ELR (cell line): ENCODE results near the gene EIF5AL1.
"Not testable (repeated sequence)": the region's sequence is repeated elsewhere in the genome, so short reads cannot be mapped to it uniquely, and the experiment has no call there.

Source experiments
- DNase-seq: peaks from one replicate; pipeline ENCODE4 v3.0.0-alpha.2; 2015; ENCODE audit warnings: low read depth

EIF5AL1 gene

GRCh38 chr10:79487296-79488194 is 24.8 kb upstream of the EIF5AL1 start:
- peak; percentile 74 for DNase-seq

DNA sequence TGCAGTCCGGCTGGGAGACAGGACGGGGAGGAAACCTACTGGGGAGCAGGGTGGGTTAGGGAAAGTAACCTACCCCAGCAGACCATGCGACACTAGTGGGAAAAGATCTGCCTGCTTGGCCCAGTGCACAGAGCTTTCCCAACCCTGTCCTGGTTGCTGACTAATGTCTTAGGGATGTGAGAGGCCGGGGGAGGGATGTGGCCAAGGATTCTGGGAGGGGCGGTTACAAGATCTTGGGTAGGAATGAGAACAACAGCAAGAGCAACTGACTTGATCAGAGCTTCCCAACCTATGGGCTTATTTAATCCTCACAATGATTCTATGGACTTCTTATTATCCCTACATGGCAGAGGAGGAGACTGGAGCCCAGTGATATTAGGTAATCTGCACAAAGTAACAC is 24.0 kb upstream of the EIF5AL1 start:
- DNase-seq = peak; percentile 93

- DNase-seq = no peak
Observed at GRCh38 chr10:79488870-79489269, 23.5 kb upstream of the EIF5AL1 start.

- DNase-seq = no peak
Observed at GRCh38 chr10:79490400-79491142, 21.8 kb upstream of the EIF5AL1 start.

DNA sequence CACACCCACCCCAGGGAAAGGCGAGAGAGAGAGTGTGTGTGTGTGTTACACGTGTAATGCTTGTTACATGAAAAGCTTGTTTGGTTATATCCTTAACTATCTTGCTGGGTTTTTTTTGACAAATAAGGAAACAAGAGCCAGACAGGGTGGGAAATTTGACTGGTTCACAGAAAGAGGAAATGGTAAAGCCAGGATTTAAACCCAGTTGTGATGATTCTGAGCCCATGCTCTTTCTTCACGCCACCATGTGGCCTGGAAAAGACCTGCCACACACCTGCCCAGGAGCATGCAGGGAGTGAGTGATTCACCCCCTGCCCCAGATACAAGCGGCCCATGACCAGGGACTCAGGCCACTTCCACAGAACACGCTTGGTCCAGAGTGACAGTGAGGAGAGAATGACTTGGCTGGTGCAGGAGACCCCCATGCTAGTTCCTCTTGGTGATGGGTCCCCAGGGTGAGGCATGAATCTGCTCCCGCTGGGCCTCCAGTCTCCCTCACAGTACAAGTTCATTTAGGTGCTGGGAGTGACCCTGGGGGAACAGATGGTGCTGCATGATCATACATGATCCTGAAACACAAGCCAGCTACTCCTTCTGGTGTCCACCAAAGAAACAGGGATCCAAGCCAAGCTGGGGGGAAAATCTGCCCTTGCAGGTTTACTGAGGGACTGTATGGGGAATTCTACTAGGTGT is 21.0 kb upstream of the EIF5AL1 start:
- DNase-seq = no peak

DNA sequence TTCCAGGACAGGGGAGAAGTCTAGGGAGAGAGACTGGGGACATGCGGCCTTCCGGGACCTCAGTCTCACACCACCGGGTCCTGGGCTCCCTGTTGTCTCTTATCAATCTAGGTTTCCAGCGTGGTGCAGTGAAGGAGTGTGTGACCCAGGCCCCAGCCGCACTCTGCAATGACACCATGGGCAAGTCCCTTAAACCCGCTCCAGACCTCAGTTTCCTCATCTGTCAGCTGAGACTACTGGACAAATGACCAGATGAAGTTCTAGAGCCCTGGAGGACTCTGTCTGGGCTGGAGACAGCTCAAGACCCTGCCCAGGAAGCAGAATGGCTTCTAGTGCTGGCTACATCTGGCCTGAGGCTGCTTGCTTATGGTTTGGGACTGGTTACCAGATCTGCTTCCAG is 20.1 kb upstream of the EIF5AL1 start:
- no peak for DNase-seq

- no peak for DNase-seq
Observed at GRCh38 chr10:79492839-79493238, 19.5 kb upstream of the EIF5AL1 start.

- no peak for DNase-seq
Observed at GRCh38 chr10:79493806-79494205, 18.5 kb upstream of the EIF5AL1 start.

DNA sequence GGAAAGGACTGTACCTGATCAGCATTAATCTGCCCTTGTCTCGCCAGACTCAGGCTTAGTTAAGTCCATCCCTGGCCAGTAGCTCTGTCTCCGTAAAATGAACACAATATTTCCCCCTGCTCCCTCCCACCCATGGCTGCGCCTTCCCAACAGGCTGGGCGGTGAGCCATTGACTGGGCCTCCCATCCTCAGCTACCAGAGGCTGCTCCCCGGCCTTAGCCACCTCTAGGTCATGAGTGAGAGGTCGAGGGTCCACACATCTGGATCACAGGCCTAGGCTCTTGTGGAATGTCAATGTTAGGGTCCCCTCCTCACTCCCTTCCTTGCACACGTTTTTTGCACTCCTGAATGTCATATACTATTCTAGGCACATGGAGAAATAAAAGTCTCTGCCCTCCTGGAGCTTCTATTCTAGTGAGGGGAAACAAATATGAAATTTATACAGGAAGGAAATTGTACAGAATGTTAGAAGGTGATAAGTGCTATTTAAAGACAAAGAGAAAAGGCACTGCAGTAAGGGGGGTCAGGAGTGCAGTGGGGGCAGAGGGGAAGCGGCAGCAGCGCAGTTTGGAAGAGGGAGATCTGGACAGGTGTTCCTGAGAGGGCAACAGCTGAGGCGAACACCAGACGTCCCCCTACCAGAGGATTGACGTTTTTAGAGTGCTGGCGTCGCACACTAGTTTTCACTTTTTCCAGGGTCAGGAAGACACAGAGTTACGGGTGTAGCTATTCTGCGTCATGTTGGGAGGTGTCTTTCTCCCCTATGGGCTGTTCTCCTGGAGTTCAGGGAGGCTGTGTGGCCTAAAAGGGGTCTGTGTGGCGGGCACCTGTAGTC is 17.2 kb upstream of the EIF5AL1 start:
- no peak for DNase-seq

GRCh38 chr10:79495791-79496190 is 16.5 kb upstream of the EIF5AL1 start:
- DNase-seq = no peak

DNA sequence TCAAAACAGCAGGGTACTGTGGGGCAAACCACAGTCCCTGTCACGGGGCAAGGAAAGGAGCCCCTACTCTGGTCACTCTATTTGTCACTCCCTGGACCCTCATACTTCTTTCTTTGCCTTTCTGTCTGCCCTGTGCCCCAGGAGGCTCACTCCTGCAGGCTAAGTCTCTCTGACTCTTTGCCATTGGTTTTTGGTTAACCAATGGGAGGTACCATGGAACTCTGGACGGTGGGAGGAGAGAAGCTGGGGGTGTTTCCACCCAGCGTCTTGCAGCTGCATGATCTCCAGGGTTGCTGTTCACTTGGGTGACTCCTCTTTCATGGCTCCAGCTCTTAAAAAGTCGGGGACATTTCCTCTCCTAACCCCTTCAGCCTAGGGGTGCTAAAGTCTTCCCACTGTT is 15.4 kb upstream of the EIF5AL1 start:
- no peak for DNase-seq

DNA sequence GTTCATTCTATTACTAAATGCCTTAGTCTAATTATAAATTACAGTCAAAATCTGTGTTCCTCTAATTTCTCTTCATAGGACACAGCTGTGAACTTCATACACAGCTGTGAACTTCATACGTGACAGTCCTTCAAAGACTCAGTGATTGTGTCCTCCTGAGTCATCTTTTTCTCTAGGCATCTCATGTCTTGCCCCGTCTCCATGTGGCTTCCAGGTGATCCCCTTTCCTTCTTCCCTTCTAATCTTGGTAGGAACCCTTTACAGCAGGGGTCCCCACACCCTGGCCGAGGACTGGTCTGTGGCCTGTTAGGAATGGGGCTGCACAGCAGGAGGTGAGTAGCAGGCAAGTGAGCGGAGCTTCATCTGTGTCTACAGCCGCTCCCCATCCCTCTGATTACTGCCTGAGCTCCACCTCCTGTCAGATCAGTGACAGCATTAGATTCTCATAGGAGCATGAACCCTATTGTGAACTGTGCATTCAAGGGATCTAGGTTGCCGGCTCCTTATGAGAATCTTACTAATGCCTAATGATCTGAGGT is 14.0 kb upstream of the EIF5AL1 start:
- DNase-seq = no peak

DNA sequence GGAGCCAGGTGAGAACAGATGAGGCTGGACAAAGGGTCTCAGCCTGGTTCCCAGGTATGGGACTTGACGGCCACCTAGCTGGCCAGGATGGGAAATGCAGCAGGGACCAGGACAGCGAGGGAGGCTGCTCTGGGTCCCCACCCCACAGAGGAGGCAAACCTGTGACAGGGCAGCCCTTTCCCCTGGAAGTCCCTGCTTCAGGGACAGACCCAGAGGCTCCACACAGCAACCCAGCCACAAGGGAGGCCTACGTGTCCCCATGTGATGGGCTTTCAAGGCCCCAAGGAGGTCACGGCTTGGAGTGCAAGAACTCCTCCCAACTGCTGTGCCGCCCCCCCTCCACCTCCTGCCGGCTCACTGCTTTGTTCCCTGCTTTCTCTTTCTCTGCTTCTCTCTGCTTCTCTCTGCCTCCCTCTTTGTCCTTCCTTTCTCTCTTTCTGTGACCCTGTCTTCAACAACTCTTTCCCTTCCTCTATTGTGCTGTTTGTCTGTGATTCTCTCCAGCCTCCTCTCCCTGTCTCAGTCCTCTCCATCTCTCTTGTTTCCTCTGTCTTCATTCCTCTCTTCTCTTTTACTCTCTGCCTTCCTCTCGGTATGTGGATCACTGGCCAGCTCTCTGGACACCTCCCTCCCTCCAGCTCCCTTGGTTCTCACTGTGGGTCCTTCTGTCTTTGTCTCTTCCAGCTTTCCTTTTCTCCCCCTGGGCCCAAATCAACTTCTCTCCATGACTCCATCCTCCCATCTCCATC is 9.6 kb upstream of the EIF5AL1 start:
- DNase-seq = peak; percentile 40

- not testable (repeated sequence) for DNase-seq
Observed at GRCh38 chr10:79503787-79504186, 8.5 kb upstream of the EIF5AL1 start.

DNA sequence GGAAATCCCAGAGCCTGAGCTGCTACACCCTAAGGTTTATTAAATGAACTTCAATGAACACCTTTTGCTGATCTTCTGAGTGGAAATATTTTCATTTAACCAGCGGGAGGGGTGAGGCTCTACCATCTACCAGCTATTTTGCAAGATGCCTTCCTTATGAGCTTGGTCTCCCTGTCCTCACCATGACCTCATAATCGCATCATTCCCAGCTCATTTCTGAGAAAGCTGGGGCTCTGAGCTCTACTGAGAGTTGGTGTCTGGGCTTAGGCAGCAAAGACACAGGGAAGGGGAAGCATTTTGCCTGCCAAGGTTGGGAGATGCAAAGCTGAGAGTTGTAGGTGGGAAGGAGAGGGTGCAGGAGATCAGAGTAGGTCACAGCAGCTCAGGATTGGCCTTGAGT is 7.8 kb upstream of the EIF5AL1 start:
- DNase-seq = not testable (repeated sequence)

GRCh38 chr10:79505328-79505727 is 7.0 kb upstream of the EIF5AL1 start:
- not testable (repeated sequence) for DNase-seq

GRCh38 chr10:79505829-79506228 is 6.5 kb upstream of the EIF5AL1 start:
- no peak for DNase-seq

- no peak for DNase-seq
Observed at GRCh38 chr10:79507440-79508167, 4.7 kb upstream of the EIF5AL1 start.

- DNase-seq = peak; percentile 35
Observed at GRCh38 chr10:79508245-79508644, 4.1 kb upstream of the EIF5AL1 start.
